Activated CD8-positive, alpha-beta T cell treated with anti-CD3 and anti-CD28 coated beads for 36 hours (primary cell): ENCODE data around the gene ADAMTS17. TPM values are rescaled to one million over a fixed set of nuclear protein-coding genes. Genes with fewer than 3 reads are reported as not detected.

Experiments
- ATAC-seq: fragments of 200-7000 bp; cut with Tn5 transposase; one replicate; pipeline ENCODE4 v1.10.0; 2021; ENCODE audit warnings: mild to moderate bottlenecking, moderate library complexity
- CTCF ChIA-PET: fragments of 350-600 bp; sonication (Branson Sonifier 250); formaldehyde crosslinking; loops from one replicate; lab custom pipeline; 2021; ENCODE audit warnings: antibody characterized with exemption; lab: Charles Lee
- POLR2A ChIA-PET: fragments of 350-600 bp; sonication (Branson Sonifier 250); formaldehyde crosslinking; loops from one replicate; lab custom pipeline; 2021; ENCODE audit warnings: antibody characterized with exemption; lab: Charles Lee
- DNase-seq: peaks from one replicate; pipeline ENCODE4 v3.0.0-alpha.2; 2020
- H3K27ac Mint-ChIP-seq: one replicate; pipeline ENCODE4 v1.8.0; 2021; ENCODE audit warnings: mild to moderate bottlenecking, mixed read lengths
- H3K27me3 Mint-ChIP-seq: one replicate; pipeline ENCODE4 v1.8.0; 2021; ENCODE audit warnings: mixed read lengths
- H3K36me3 Mint-ChIP-seq: one replicate; pipeline ENCODE4 v1.8.0; 2021; ENCODE audit warnings: low read depth, mixed read lengths
- H3K4me1 Mint-ChIP-seq: one replicate; pipeline ENCODE4 v1.8.0; 2021; ENCODE audit warnings: low read depth, mixed read lengths
- H3K4me3 Mint-ChIP-seq: one replicate; pipeline ENCODE4 v1.8.0; 2021; ENCODE audit warnings: mild to moderate bottlenecking, moderate library complexity, mixed read lengths
- H3K9me3 Mint-ChIP-seq: one replicate; pipeline ENCODE4 v1.8.0; 2021; ENCODE audit warnings: mixed read lengths
- CTCF ChIP-seq: fragments of 200-600 bp; IDR thresholded peaks from one replicate; pipeline ENCODE4 v1.8.0; 2022; ENCODE audit warnings: antibody characterized with exemption, mild to moderate bottlenecking
- intact Hi-C: fragments of 100-400 bp; cut with micrococcal nuclease; formaldehyde crosslinking; loops from one replicate; pipeline ENCODE4 v1.10.0; 2022
- total RNA-seq, 2 experiments: library from RNA; stranded (reverse); gene quantifications; one replicate each; pipeline ENCODE4 v1.2.3, GENCODE V29; 2021

Gene ADAMTS17
- total RNA-seq, 2 experiments from 2014 or later = 0.60 to 1.5 TPM

- ChIA-PET POLR2A (no interaction called here), CTCF (no interaction called here)
- Mint-ChIP-seq H3K27me3 (no peaks in the 10 kb centered on the region), H3K36me3 (peaks cover 4% of the 10 kb centered on the region), H3K9me3 (peaks cover 6% of the 10 kb centered on the region), H3K27ac (no peak overlapping the region), H3K4me1 (peaks cover 2% of the 10 kb centered on the region), H3K4me3 (no peak overlapping the region)
- no peak for TF ChIP-seq CTCF
- no peak for DNase-seq
- intact Hi-C loops = no loop called here
- ATAC-seq = no peak
These were observed 319.0 kb downstream of the ADAMTS17 start for GRCh38 chr15:100022806-100023205.

- DNase-seq = no peak
- no peak overlapping the region for H3K27ac Mint-ChIP-seq
- intact Hi-C loops = no loop called here
These were observed 319.4 kb downstream of the ADAMTS17 start for GRCh38 chr15:100022391-100022790.

GRCh38 chr15:100021653-100022052 lies 320.1 kb downstream of the ADAMTS17 start:
- Mint-ChIP-seq H3K4me1 (peaks cover 2% of the 10 kb centered on the region), H3K4me3 (no peak overlapping the region), H3K36me3 (peaks cover 3% of the 10 kb centered on the region), H3K27me3 (no peaks in the 10 kb centered on the region), H3K9me3 (no peaks in the 10 kb centered on the region), H3K27ac (no peak overlapping the region)
- no peak for TF ChIP-seq CTCF
- ChIA-PET CTCF (no interaction called here), POLR2A (no interaction called here)
- intact Hi-C loops = no loop called here
- no peak for ATAC-seq
- DNase-seq = no peak

More at GRCh38 chr15:100022391-100022790, 319.4 kb downstream of the ADAMTS17 start:
- no peak for ATAC-seq
- Mint-ChIP-seq H3K9me3 (peaks cover 2% of the 10 kb centered on the region), H3K36me3 (peaks cover 3% of the 10 kb centered on the region), H3K4me1 (peaks cover 2% of the 10 kb centered on the region), H3K4me3 (no peak overlapping the region), H3K27me3 (no peaks in the 10 kb centered on the region)
- ChIA-PET POLR2A (no interaction called here), CTCF (no interaction called here)
- TF ChIP-seq CTCF = no peak

- no peak for DNase-seq
- no peak overlapping the region for H3K27ac Mint-ChIP-seq
- H3K4me1 Mint-ChIP-seq = peaks cover 2% of the 10 kb centered on the region
- ChIA-PET POLR2A (no interaction called here), CTCF (no interaction called here)
- H3K36me3 Mint-ChIP-seq = peaks cover 3% of the 10 kb centered on the region
- H3K9me3 Mint-ChIP-seq = no peaks in the 10 kb centered on the region
- no peak for TF ChIP-seq CTCF
- H3K4me3 Mint-ChIP-seq = no peak overlapping the region
- no peak for ATAC-seq
- no peaks in the 10 kb centered on the region for H3K27me3 Mint-ChIP-seq
- intact Hi-C loops = no loop called here
These were observed 321.2 kb downstream of the ADAMTS17 start for GRCh38 chr15:100020614-100021013.

GRCh38 chr15:100020189-100020588 lies 321.6 kb downstream of the ADAMTS17 start:
- intact Hi-C loops = no loop called here
- CTCF ChIA-PET = no interaction called here
- Mint-ChIP-seq H3K27ac (no peak overlapping the region), H3K4me1 (peaks cover 2% of the 10 kb centered on the region), H3K36me3 (peaks cover 3% of the 10 kb centered on the region), H3K27me3 (no peaks in the 10 kb centered on the region), H3K9me3 (no peaks in the 10 kb centered on the region), H3K4me3 (no peak overlapping the region)
- ATAC-seq = no peak
- POLR2A ChIA-PET = no interaction called here
- DNase-seq = no peak
- TF ChIP-seq CTCF = no peak
